HEK293T (cell line): Measurements from ENCODE around the gene LARGE1.

Experiments used
- CTCF ChIA-PET: fragments of 350-600 bp; formaldehyde crosslinking; extraction: SDS; loops from one replicate; lab custom pipeline; 2021; ENCODE audit warnings: antibody characterized with exemption, inconsistent platforms; lab: Yijun Ruan, JAX
- POLR2A ChIA-PET: fragments of 350-600 bp; formaldehyde crosslinking; extraction: SDS; loops from one replicate; lab custom pipeline; 2020; ENCODE audit warnings: antibody characterized with exemption, inconsistent platforms; lab: Yijun Ruan, JAX
- DNase-seq: peaks from one replicate; pipeline ENCODE4 v3.0.0; 2012; ENCODE audit warnings: mixed read lengths; ENCODE audit errors: extremely low spot score
- ARNT ChIP-seq: fragments of 450-650 bp; IDR thresholded peaks from 2 replicates; pipeline ENCODE4 v1.6.1; 2017; ENCODE audit warnings: mild to moderate bottlenecking
- BHLHE40 ChIP-seq: fragments of 450-650 bp; IDR thresholded peaks from 2 replicates; pipeline ENCODE4 v1.6.1; 2016; ENCODE audit warnings: mild to moderate bottlenecking, moderate library complexity, borderline replicate concordance
- CTBP1 ChIP-seq: fragments of 450-650 bp; IDR thresholded peaks from 2 replicates; pipeline ENCODE4 v1.6.1; 2016; ENCODE audit warnings: borderline replicate concordance
- ELF4 ChIP-seq: fragments of 450-650 bp; IDR thresholded peaks from 2 replicates; pipeline ENCODE4 v1.6.1; 2017; ENCODE audit warnings: antibody characterized with exemption
- FOXA1 ChIP-seq: fragments of 450-650 bp; IDR thresholded peaks from 2 replicates; pipeline ENCODE4 v1.6.1; 2016; ENCODE audit warnings: mild to moderate bottlenecking
- FOXK2 ChIP-seq: fragments of 450-650 bp; IDR thresholded peaks from 2 replicates; pipeline ENCODE4 v1.6.1; 2016; ENCODE audit warnings: mild to moderate bottlenecking
- FOXM1 ChIP-seq: fragments of 450-650 bp; IDR thresholded peaks from 2 replicates; pipeline ENCODE4 v1.6.1; 2017; ENCODE audit warnings: mild to moderate bottlenecking, borderline replicate concordance
- HDGF ChIP-seq: fragments of 450-650 bp; IDR thresholded peaks from 2 replicates; pipeline ENCODE4 v1.6.1; 2017; ENCODE audit warnings: antibody characterized with exemption, borderline replicate concordance
- L3MBTL2 ChIP-seq: fragments of 450-650 bp; conservative IDR thresholded peaks from 2 replicates; pipeline ENCODE4 v1.6.1; 2016; ENCODE audit warnings: mild to moderate bottlenecking
- LEF1 ChIP-seq: fragments of 450-650 bp; IDR thresholded peaks from 2 replicates; pipeline ENCODE4 v1.6.1; 2017; ENCODE audit warnings: mild to moderate bottlenecking, borderline replicate concordance
- NFRKB ChIP-seq: fragments of 450-650 bp; IDR thresholded peaks from 2 replicates; pipeline ENCODE4 v1.6.1; 2016; ENCODE audit warnings: mild to moderate bottlenecking, moderate library complexity
- SP1 ChIP-seq: fragments of 450-650 bp; IDR thresholded peaks from 2 replicates; pipeline ENCODE4 v1.6.1; 2017
- SUZ12 ChIP-seq: fragments of 450-650 bp; IDR thresholded peaks from 2 replicates; pipeline ENCODE4 v1.6.1; 2016; ENCODE audit warnings: mild to moderate bottlenecking
- TARDBP ChIP-seq: fragments of 450-650 bp; IDR thresholded peaks from 2 replicates; pipeline ENCODE4 v1.6.1; 2016
- ZNF384 ChIP-seq: fragments of 450-650 bp; IDR thresholded peaks from 2 replicates; pipeline ENCODE4 v1.6.1; 2016
- TF ChIP-seq, protein P1 (sequence below): fragments of 450-650 bp; IDR thresholded peaks from 2 replicates; pipeline ENCODE4 v1.6.1; 2016

The LARGE1 gene

DNA sequence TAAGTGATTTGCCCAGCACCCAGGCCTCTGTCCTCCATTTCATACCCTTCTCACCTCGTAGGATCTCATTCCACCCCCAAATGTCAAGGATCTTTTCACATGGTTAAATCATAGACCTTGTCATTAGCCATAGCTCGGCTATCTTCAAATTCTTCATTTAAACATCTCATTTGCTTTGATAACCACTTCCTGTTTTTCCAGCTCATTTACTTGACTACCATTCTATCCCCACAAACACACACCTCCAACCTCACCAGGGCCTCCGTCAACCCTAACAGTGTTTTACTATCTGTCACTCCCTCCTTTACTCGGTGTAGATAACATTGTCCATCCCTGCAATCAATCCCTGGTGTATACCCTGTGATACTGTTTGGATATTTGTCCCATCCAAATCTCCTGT, 36.8 kb upstream of the LARGE1 start:
- TF ChIP-seq ZNF384, result no peak
- no peak for TF ChIP-seq FOXM1
- no peak for TF ChIP-seq ELF4
- no peak for TF ChIP-seq LEF1
- no peak for TF ChIP-seq FOXK2
- no peak for TF ChIP-seq NFRKB
- TF ChIP-seq FOXA1, result no peak
- TF ChIP-seq BHLHE40, result no peak
- no peak for TF ChIP-seq TARDBP
- no peak for TF ChIP-seq CTBP1
- no peak for TF ChIP-seq HDGF
- no peak for TF ChIP-seq SP1
- no peak for TF ChIP-seq ARNT
- TF ChIP-seq, protein P1, sequence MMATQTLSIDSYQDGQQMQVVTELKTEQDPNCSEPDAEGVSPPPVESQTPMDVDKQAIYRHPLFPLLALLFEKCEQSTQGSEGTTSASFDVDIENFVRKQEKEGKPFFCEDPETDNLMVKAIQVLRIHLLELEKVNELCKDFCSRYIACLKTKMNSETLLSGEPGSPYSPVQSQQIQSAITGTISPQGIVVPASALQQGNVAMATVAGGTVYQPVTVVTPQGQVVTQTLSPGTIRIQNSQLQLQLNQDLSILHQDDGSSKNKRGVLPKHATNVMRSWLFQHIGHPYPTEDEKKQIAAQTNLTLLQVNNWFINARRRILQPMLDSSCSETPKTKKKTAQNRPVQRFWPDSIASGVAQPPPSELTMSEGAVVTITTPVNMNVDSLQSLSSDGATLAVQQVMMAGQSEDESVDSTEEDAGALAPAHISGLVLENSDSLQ, result no peak
- TF ChIP-seq L3MBTL2, result no peak
- TF ChIP-seq SUZ12, result no peak
- no peak for DNase-seq
- CTCF ChIA-PET, result no interaction called here
- POLR2A ChIA-PET, result no interaction called here

DNA sequence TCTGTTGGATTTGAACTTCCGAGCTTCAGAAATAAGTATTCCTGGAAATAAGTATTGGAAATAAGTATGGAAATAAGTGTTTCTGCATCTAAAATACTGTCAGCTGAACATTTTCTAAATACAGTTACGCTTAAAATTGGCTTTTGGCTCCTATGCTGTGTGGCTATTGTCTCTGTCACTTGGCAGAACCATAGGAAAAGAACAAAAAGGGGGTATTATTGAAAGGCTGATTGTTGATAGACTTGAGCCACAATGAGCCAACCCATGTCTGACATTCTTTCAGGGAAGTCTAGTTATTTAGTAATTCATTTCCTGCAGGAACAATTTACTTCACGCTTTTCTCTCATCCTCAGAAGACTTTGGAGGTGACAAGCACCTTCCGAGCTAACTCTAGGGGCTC, 32.5 kb upstream of the LARGE1 start:
- DNase-seq, result no peak
- POLR2A ChIA-PET, result interaction anchor here (0.6 kb wide), 1 partner anchor 597 kb away, joined by 4 read pairs; no protein-coding TSS in a partner anchor
- CTCF ChIA-PET, result no interaction called here
- TF ChIP-seq FOXA1 (no peak), FOXK2 (no peak), TARDBP (no peak), BHLHE40 (no peak), SUZ12 (no peak), ZNF384 (no peak), FOXM1 (no peak), SP1 (no peak), HDGF (no peak), CTBP1 (no peak), L3MBTL2 (no peak), NFRKB (no peak), ARNT (no peak), ELF4 (no peak)
- TF ChIP-seq, protein P1, result no peak

DNA sequence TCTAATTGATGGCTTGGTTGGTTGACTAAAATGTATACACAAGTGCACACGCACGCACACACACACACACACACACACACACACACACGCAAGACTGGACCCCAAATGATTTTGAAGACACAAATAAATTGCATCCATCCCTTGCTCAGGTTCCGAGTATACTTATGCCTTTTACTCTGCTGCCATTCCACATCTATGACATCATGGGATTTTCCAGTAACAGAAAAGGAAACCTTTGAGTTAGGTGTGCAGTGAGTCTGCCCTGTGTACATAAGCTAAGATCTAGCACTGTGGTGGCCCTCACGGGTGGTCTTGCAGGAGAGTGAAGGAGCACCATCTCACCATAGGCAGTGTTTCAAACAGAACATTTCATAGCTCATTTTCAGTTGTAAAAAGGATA, 20.5 kb upstream of the LARGE1 start:
- POLR2A ChIA-PET, result no interaction called here
- TF ChIP-seq CTBP1 (no peak), LEF1 (no peak), L3MBTL2 (no peak), ARNT (no peak), HDGF (no peak), SUZ12 (no peak), ELF4 (no peak), NFRKB (no peak), SP1 (no peak), FOXA1 (no peak), BHLHE40 (no peak)
- TF ChIP-seq, protein P1, result no peak
- no peak for DNase-seq
- CTCF ChIA-PET, result interaction anchor here (0.6 to 1.0 kb wide), 2 partner anchors 18 to 27 kb away, joined by 3 read pairs; no protein-coding TSS in a partner anchor

DNA sequence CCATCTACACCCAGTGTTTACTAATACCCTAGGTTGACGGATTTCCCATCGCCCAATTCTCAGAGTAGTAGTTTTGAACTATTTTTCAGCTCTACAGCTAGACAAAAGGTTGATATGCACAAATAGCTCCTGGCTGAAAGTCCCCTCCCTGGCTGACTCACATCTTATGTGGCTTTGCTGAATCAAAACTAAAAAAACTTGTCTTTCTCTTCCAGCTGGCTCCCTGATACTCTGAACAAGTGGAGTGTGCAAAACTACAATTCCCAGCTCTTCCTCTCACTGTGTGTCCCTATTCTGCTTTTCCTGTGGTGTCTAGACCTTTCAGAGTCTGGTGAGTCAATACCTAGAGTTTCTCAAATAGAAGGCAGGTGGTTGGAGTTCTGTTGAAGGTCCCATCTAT, 12.7 kb upstream of the LARGE1 start:
- POLR2A ChIA-PET, result no interaction called here
- CTCF ChIA-PET, result no interaction called here
- no peak for DNase-seq
- TF ChIP-seq LEF1 (no peak), FOXK2 (no peak), L3MBTL2 (no peak), ARNT (no peak), SUZ12 (no peak), FOXM1 (no peak), CTBP1 (no peak), TARDBP (no peak), SP1 (no peak)
- TF ChIP-seq, protein P1, result no peak

DNA sequence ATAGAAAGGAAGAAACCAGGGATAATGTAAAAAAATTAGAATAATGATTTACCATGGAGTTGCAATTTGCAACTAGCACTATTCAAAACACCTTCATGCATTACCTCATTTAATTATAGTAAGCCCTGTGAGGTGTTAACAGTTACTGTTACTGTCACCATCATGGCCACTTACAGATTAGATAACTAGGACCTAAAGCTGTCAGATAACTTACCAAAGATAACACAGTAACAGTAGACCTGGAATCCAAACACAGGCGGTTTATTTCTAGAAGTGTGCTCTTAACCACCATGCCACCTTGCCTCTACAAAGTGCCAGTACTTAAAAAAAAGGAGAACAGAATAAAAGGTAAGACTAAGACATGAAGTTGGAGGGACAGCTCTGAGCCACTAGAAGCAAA, 11.1 kb upstream of the LARGE1 start:
- POLR2A ChIA-PET, result no interaction called here
- DNase-seq, result no peak
- TF ChIP-seq LEF1, result no peak
- TF ChIP-seq SP1, result no peak
- CTCF ChIA-PET, result interaction anchor here (0.6 kb wide), 1 partner anchor 150 kb away, joined by 3 read pairs; no protein-coding TSS in a partner anchor

DNA sequence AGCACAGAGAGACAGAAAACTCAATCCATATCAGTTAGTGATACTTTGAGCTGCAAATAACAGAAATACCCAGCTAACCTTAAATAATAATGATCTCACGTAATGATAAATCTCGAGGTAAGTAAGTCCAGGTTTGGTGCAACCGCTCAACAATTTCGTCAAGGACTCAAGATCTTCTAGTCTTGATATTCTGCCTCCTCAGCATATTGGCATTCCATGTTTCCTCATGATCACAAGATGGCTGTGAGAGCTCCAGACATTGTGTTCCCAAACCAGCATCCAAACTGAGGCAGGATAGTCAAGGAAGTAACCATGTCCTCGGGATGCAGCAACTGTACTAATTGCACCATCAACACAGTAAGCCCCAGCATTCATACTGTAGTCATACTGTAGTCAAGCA, 7.5 kb upstream of the LARGE1 start:
- ChIA-PET CTCF (interaction anchor here (0.6 kb wide), 1 partner anchor 20 kb away, joined by 4 read pairs; no protein-coding TSS in a partner anchor), POLR2A (no interaction called here)
- no peak for DNase-seq
- TF ChIP-seq CTBP1 (no peak), TARDBP (no peak), HDGF (no peak), ZNF384 (no peak), SUZ12 (no peak), ELF4 (no peak), ARNT (no peak), BHLHE40 (no peak), SP1 (no peak)
- TF ChIP-seq, protein P1, result no peak
